Colonic mucosa (tissue), 4 donors: ENCODE data around the gene SPATA16. TPM values are rescaled to one million over a fixed set of nuclear protein-coding genes. Genes with fewer than 3 reads are reported as not detected.

Experiments used
- DNase-seq: peaks from one replicate; pipeline ENCODE4 v3.0.0-alpha.2; 2020
- H3K27ac ChIP-seq: fragments of 200-600 bp; one replicate; pipeline ENCODE4 v1.8.0; 2021
- H3K27me3 ChIP-seq: fragments of 200-600 bp; one replicate; pipeline ENCODE4 v1.8.0; 2021
- H3K36me3 ChIP-seq: fragments of 200-600 bp; one replicate; pipeline ENCODE4 v1.8.0; 2021
- H3K4me1 ChIP-seq: fragments of 200-600 bp; one replicate; pipeline ENCODE4 v1.8.0; 2021; ENCODE audit warnings: mild to moderate bottlenecking
- H3K4me3 ChIP-seq: fragments of 200-600 bp; one replicate; pipeline ENCODE4 v1.8.0; 2021
- H3K9ac ChIP-seq, 2 donors: one replicate each; pipeline ENCODE4 v1.7.0; 2013; ENCODE audit warnings: control low read depth in 2 of 2, low read depth in 2 of 2, low read length in 2 of 2
- H3K9me3 ChIP-seq: fragments of 200-600 bp; one replicate; pipeline ENCODE4 v1.8.0; 2021
- intact Hi-C: fragments of 100-400 bp; cut with DNase I; formaldehyde crosslinking; loops from one replicate; pipeline ENCODE4 v1.14.1; 2022
- total RNA-seq, 2 donors: library from RNA; stranded (reverse); fragmentation: NEBNext Ultra II Directional in 1 of 2; extraction: Animal tissue kit (Norgen Biotek cat#: 25700) in 1 of 2; gene quantifications; one replicate each; pipeline ENCODE4 v1.2.1, GENCODE V29; 2021
- TF ChIP-seq, protein P1 (sequence below): fragments of 200-600 bp; IDR thresholded peaks from one replicate; pipeline ENCODE4 v1.8.0; 2022; ENCODE audit warnings: antibody characterized with exemption, mild to moderate bottlenecking
- donor health status: healthy.
- donor health status: DM: no; HTN: no; CAD: no.
- donor health status: DM: no; HTN: no; CAD: no.

SPATA16 gene
- total RNA-seq, 2 donors from 2014 or later, result not detected

DNA sequence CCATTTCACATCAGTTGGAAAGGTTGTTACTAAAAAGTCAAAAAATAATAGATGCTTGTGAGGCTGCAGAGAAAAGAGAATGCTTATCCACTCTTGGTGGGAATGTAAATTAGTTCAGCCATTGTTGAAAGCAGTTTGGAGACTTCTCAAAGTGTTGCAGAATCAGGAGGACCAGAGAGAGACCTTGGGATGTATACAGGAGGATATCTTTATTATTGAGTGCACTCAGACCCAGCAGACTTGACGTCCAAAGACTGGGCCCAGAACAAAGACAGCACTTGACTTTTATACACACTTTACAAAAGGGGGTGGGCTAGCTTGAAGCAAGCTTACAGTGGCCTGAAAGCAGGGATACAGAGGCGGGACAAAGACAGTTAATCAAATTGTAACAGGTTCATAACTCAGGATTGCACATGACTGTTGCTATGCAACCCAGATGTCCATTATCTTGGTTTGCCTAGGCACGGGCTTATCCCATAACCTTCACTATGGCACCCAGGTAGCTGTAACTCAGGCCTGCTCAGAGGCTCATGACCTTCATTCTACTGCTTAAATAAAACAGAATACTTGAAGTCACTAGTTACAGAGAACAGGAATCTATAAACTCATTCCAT is 127.7 kb downstream of the SPATA16 start:
- H3K9me3 ChIP-seq, result no peaks in the 10 kb centered on the region
- no peak overlapping the region for H3K4me3 ChIP-seq
- intact Hi-C loops, result no loop called here
- H3K36me3 ChIP-seq, result no peaks in the 10 kb centered on the region
- no peaks in the 10 kb centered on the region for H3K4me1 ChIP-seq
- TF ChIP-seq, protein P1, sequence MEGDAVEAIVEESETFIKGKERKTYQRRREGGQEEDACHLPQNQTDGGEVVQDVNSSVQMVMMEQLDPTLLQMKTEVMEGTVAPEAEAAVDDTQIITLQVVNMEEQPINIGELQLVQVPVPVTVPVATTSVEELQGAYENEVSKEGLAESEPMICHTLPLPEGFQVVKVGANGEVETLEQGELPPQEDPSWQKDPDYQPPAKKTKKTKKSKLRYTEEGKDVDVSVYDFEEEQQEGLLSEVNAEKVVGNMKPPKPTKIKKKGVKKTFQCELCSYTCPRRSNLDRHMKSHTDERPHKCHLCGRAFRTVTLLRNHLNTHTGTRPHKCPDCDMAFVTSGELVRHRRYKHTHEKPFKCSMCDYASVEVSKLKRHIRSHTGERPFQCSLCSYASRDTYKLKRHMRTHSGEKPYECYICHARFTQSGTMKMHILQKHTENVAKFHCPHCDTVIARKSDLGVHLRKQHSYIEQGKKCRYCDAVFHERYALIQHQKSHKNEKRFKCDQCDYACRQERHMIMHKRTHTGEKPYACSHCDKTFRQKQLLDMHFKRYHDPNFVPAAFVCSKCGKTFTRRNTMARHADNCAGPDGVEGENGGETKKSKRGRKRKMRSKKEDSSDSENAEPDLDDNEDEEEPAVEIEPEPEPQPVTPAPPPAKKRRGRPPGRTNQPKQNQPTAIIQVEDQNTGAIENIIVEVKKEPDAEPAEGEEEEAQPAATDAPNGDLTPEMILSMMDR, result no peak
- H3K27ac ChIP-seq, result no peak overlapping the region
- no peak overlapping the region for H3K9ac ChIP-seq
- DNase-seq, result no peak
- H3K27me3 ChIP-seq, result no peaks in the 10 kb centered on the region

DNA sequence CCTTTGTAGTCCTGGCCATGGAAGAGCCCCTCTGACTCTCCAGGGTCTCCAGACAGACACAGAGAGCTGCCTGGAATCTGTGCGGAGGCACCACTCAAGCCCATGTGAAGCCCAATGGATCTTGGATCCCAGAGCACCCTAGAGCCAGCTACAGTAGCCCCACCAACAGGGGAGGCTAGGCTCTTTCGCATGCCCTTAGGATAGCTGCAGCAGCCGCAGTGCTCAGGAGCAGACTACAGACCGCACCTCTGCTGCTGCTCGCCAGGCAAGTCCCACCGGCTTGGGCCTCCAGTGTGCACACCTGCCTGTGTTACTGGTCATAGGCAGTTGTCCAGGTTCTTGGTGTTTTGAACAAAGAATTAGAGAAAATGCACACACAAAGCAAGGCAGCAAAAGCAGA is 131.6 kb downstream of the SPATA16 start:
- Histone ChIP-seq H3K27ac (no peak overlapping the region), H3K4me1 (no peaks in the 10 kb centered on the region), H3K36me3 (no peaks in the 10 kb centered on the region), H3K9me3 (no peaks in the 10 kb centered on the region), H3K27me3 (no peaks in the 10 kb centered on the region), H3K4me3 (no peak overlapping the region), H3K9ac (no peak overlapping the region)
- no peak for DNase-seq
- intact Hi-C loops, result no loop called here
- TF ChIP-seq, protein P1, result no peak

DNA sequence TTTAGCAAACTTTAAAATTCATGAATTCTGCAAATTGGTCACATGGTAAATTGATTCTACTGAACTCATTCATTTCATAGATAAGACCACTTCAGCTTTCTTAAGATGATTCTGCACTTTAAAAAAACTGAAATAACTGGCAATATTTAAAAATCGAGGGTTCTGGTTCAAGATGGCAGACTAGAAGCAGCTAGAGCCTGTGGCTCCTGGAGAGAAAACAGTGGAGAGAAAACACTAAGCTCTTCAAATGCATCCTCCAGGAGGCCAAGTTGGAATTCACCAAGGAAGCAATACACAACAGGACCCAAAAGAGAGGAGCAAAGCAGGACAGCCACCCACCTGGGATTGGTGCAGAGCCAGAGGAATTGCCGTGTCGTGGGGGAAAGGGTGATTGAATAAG is 132.1 kb downstream of the SPATA16 start:
- Histone ChIP-seq H3K9ac (no peak overlapping the region), H3K4me3 (no peak overlapping the region), H3K27ac (no peak overlapping the region), H3K9me3 (no peaks in the 10 kb centered on the region), H3K27me3 (no peaks in the 10 kb centered on the region), H3K36me3 (no peaks in the 10 kb centered on the region), H3K4me1 (no peaks in the 10 kb centered on the region)
- TF ChIP-seq, protein P1, result no peak
- intact Hi-C loops, result no loop called here
- no peak for DNase-seq

DNA sequence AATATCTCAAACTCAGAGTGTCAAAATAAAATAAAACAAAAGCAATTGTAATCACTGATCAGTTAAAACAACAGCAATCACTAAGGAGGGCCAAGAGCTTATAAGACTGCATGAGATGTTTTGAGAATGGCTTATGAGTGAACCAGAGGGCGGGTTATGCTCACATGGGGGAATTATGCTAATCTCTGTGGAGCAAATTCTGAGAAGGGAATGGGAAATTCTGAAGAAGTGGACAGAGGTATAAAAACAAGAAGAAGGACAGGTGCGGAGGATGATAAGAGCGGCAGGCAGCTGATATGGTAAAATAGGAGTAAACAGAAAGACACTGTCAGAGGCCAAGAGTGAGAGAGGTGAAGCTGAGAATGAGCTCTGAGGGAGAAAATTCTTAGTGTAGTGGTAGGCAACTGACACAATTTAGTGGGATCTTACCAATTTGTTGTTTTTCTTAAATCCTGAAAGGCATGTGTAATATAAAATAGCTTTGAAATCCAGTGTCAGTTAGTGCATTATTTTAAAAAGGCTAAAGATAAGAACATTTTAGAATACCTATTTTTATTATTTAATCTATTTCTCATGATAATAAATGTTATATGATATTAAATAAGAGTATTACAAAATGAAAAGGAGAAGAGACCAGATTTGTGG is 133.8 kb downstream of the SPATA16 start:
- Histone ChIP-seq H3K4me1 (no peaks in the 10 kb centered on the region), H3K4me3 (no peak overlapping the region), H3K9me3 (no peaks in the 10 kb centered on the region), H3K27ac (no peak overlapping the region), H3K36me3 (no peaks in the 10 kb centered on the region), H3K27me3 (no peaks in the 10 kb centered on the region), H3K9ac (no peak overlapping the region)
- no peak for DNase-seq
- TF ChIP-seq, protein P1, result no peak
- intact Hi-C loops, result no loop called here

DNA sequence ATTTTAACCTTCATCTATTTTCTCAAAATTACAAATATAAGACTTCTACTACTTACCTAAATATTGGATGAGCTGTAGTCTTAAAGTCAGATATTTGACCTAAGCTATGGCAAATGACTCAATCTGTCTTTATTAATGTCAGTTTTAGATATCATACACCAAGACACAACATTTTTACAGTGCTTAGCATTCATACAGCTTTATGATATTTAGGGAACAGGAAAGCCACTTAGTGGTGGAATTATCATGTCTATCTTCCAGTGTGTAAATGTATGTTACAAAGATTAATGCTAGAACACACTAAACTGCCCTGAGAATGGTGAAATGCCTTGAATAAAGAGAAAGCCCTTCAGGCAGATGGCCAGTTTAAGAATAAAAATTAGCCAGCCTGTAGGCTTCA is 135.0 kb downstream of the SPATA16 start:
- no peak overlapping the region for H3K4me3 ChIP-seq
- no peak overlapping the region for H3K27ac ChIP-seq
- no peaks in the 10 kb centered on the region for H3K4me1 ChIP-seq
- H3K36me3 ChIP-seq, result no peaks in the 10 kb centered on the region
- TF ChIP-seq, protein P1, result no peak
- intact Hi-C loops, result no loop called here
- H3K27me3 ChIP-seq, result no peaks in the 10 kb centered on the region
- H3K9ac ChIP-seq, result no peak overlapping the region
- H3K9me3 ChIP-seq, result no peaks in the 10 kb centered on the region
- no peak for DNase-seq
